NOMO-1 (cell line): ENCODE results near the gene TEP1.

ENCODE experiments used
- DNase-seq, 2 experiments: peaks; one replicate each; lab custom pipeline; 2025; ENCODE audit not compliant: unreplicated experiment in 2 of 2; lab: John Stamatoyannopoulos, UW

Gene TEP1

DNA sequence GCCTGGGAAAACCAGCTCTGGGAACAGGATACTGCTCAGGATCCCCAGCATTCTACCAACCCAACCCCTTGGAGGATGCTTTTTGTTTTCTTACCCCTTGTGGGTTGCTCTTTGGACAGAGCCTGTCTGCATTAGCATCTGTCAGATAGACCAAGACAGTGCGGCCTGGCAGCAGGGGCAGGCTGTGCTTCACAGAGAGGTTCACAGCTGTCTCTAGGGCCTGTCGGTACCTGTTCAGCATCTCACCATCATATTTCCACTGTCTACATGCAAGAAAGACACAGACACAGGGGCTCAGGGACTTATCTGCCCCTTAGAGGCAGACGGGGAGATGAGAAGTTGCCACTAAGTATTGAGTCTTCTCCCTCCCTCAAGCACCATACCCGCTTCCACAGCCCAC lies 21.8 kb downstream of the TEP1 start:
- DNase-seq: no peak

DNA sequence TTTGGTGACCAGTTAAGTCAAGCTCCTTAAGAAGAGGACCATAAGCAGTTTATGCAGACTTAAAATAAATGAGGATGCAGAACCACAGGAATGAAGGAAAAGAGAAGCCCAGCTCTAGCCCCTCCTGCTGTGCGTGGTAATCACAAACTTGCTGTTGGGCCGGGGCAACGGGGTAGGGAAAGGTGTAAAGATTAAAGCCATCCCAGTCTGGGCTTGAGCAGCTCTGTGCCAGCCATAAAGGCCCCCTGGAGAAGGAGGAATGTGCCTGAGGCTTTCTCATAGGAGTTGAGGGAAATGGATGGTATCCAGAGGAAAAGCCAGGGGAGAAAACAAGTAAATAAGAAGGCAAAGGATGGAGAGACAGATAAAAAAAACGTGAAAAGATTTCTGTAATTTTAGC lies 25.1 kb downstream of the TEP1 start:
- no peak for DNase-seq

DNA sequence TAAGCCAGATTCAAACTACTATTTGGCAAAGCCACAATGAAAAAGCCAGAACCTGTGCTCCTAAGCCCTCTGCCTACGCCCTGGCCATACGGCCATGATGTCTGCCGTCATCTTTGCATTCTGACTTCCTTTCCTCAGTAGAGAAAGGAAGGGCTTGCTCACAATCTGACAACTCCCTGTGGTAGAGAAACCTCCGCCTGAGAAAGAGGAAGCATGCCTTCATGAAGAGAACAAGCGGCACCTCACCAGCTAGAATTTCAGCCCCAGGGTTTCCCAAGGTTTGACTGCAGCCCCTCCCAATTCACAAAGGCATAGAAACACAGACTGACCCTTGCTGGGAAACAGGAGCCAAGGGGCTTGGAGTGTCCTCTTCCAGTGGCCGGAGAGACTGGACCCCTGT lies 25.7 kb downstream of the TEP1 start:
- DNase-seq: peak; percentile 38 to 85

DNA sequence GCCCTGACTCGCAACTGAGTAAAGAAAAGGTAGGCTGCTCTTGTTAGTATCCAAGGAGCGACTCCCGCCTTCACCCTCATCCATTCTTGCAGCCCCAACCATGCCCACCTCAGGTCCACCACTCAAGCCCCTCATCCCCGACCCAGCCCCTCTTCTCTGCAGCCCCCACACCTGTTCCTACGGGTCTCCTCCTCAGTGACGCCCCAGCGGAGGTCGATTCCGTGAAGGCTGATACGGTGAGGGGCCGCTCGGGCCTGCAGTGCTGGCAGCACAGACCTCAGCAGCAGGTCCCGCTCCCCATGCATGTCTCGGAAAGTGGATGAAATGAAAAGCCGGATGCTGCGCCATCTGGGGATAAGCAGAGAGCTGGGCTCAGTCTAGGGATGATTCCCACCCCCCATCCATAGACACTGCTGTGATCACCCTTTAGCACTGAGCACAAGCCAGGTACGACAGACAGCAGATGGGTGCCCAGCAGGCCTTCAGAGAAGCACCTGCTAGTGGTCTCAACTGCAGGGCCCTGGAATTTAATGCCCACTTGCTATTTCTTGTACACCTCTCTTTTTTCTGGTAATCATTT lies 26.9 kb downstream of the TEP1 start:
- DNase-seq: no peak

DNA sequence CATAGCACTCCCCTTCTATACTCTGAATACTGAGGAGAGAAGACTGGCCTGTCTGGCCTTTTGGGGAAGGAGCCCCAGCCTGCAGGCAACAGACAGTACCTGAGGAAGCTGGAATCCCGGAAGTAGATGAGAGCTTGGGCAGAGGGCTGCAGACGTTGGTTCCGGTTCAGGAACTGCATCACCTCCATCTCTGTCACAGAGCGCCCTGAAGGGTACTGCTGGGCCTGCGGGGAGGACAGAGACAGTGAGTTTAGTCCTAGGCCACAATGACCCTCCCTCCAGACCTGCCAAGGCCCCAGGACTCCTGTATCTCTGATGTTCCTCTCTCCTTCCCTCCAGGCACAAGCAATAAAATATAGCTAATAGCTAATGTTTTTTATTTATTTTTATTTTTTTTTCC lies 28.4 kb downstream of the TEP1 start:
- DNase-seq: no peak

DNA sequence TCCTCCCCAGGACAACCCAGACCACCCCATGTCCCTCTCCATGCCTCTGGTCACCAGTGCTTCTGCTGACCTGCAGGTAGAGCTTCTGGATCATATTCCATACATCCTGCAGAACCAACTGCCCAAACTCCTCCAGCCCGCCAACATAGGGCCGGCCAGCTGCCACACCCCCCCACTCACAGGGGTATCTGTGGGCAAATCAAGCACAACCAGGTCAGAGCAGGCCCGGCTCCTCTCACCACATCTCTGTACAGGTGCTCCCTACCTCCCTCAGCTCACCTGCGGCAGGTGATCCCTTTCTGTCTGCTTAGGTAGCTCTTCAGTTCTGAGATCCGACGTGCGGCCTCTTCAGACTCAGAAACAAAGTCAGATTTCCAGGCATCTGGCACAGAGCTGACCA lies 29.0 kb downstream of the TEP1 start:
- DNase-seq: no peak

DNA sequence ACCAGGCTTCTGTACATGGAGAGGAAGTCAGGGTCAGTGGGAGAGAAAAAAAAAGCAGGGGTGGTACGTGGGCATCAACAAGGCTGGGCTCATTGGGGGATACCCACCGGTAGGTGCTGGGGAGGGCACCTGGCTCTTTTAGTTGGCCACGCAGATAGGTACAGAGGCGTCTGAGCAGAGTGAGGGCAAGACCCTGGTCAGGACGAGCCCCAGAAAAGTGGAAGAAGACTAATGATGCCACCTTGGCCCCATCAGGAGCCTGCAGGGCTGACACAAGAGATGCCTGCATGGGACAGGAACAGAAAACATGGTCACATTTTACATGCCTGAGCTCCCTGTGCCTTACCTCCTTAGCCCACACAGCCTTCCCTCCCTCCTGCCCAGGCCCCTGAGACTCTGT lies 29.7 kb downstream of the TEP1 start:
- DNase-seq: no peak

DNA sequence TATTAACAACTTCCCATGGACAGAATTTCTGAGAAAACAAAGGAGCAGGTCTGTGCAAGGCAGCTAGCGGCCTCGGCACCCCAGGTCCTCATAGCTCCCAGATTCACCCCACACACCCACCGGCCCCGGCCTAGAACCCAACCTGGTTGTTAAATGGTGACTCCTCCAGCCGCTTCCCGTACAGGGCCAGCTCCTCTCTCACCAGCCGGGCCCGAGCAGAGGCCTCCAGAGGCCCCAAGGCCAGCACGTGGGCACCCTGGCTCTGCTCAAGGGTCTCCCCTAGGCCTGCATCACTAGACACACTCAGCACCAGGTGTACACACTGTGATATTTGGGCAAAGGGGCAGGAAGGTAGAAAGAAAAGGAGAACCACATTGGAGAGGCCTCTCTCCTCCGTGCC lies 30.3 kb downstream of the TEP1 start:
- DNase-seq: no peak

DNA sequence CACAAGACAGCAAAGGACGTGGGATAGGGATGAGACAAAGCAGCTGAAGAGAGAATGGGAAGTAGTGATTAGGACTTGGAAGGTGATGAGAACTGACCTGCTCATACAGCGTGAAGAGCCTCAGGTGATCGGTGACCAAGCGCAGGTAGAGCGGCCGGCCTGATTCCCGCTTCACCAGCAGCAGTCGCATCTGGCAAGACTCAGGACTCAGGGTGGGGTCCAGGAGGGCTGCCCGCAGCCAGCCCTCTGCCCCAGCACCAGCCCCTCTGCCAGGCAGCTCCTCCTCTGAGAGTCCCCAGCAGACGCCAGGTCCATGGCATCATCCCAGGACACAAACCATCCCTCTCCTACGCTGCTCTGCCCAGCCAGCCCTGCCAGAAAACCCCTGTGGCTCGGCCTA lies 30.8 kb downstream of the TEP1 start:
- DNase-seq: no peak

DNA sequence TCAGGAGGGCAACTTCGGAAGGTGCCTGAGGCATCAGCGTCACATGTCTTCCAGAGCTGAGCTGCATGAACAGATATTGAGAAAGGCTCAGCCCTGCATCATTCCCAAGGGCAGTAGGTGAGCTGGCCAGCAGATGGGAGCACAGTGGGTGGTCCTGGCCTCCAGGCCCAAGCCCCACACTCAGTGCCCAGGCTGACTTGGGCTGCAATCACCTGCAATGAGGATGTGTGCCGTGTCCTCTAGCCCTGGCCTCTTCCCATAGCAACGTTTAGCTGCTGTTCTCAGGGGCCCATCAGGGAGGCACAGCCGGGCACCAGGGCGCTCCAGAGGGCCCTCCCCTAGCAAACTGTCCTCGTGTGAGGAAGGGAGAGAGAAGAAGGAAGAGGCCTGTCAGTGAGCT lies 32.0 kb downstream of the TEP1 start:
- no peak for DNase-seq

DNA sequence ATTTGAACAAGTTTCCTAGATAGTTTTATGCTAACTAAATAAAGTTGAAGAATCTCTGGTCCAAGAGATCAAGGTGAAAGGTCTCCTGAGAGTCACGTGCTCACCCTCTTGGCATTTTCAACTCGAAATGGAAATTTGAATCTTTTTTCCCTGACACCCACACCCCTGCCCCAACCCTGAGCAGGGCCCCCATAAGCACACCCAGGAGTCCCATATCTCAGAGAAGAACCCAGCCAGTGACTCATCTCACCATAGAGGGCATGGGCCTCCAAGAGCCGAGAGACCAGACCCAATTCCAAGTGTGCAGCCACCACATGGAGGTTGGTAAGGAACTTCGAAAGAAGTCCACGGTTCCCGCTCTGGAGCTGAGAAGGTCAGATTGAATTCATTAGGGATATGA lies 32.6 kb downstream of the TEP1 start:
- DNase-seq: no peak

DNA sequence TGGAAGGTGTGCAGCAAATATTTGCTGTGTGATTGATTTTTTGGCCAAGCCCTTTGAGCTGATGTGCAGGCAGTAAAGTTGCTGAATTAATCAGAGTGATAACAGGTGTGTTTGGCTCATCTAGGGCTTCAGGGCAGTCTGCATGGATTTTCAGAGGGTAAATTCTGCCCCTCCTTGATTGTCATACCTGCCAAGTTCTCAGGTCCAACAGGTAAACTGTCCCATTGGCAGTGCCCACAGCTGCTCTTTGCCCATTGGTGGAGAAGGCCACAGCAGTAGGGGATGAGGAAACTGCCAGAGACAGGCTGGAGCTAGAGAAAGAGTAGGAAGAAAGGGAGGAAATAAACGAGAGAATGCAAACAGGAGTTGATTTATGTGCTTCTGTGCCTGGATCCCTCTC lies 33.6 kb downstream of the TEP1 start:
- no peak for DNase-seq

DNA sequence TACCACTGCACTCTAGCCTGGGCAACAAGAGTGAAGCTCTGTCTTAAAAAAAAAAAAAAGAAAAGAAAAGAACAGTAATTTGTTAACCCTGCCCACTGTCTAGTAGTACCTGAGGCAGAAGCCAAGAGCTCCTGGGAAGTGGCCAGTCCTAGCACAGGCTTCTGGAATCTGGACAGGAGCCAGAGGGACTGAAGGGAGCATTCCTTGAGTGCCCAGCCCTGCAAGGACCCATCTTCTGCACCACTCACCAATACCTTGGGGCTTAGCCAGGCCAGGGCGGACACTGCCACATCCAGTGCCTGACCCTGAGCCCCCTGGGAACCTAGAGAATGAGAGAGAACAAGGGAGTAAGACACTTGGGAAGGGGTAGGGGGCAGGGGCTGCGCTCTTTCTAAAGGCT lies 36.1 kb downstream of the TEP1 start:
- no peak for DNase-seq

DNA sequence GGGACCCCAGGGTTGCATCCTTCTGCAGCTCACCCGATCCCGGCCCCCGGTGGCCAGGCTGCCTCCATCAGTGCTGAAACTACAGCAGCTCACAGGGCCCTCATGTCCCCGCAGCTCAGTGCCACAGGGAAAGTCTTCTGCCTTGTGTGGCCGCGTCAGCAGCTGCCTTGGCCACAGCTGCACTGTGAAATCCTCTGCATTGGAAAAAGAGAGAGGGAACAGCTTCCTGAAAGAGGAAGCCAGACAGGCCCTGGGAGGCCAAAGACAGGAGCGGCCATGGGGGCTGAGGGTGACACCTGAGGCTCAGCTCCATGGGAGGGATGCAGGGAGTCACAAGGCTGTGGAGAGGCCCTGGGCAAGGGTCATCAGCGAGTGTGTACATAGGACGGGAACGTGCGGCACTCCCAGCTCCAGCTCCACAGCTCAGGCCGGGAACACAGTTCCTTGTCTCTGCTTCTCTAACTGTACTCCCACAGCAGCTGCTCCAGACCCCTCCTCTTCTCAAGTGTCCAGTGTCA lies 37.2 kb downstream of the TEP1 start:
- DNase-seq: no peak

DNA sequence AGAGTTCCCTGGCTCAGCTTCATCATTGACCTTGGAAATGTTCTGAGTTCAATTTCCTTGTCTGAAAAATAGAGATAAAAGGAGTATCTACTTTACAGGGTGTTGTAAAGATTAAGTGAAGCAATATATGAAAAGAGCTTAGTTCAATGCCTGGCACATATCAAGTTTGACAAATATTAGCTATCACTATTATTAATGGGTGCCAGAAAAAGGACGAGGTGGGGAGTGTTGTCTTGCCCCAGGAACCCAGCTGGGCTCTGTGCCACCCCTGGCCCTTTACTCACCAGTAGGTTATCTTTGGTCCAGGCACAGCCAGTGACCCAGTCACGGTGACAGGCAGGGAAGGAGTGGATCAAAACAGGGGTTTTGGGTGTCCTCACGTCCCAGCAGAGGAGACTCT lies 37.8 kb downstream of the TEP1 start:
- no peak for DNase-seq

DNA sequence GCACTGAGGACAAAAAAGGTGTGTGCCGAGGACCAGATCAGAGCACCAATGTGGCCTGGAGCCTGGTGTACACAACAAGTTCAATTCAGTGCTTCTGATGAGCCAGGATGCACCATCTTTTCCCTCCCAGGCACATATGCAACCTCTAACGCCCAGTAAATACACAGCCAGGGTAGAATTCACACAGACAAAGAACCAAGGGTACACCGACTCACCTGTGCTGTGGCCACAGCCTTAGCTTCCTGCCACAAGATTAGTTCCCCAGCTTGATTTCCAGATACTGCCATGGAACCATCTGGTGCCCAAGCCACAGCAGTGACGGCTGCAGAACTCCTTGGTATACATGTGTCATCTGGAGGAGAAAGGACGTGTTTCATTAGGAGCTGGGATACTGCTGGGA lies 40.5 kb downstream of the TEP1 start:
- no peak for DNase-seq

DNA sequence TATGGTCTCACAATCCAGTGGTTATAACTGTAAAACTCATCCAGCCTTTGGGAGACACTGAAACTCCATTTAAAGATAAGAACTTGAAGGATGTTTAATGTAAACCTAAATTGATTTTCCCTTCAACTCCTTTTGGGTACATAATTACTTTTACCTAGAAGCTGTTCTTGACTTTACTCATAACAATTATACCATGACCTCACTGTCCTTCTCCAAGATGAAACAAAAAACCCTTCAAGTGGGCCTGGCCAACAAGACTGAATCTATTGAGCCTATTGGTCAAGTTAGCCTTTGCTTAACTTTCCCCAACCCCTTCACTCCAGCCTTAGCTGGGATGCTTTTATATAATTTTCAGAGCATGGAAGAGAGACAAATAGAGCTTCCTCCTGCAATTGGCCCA lies 47.4 kb downstream of the TEP1 start:
- no peak for DNase-seq

DNA sequence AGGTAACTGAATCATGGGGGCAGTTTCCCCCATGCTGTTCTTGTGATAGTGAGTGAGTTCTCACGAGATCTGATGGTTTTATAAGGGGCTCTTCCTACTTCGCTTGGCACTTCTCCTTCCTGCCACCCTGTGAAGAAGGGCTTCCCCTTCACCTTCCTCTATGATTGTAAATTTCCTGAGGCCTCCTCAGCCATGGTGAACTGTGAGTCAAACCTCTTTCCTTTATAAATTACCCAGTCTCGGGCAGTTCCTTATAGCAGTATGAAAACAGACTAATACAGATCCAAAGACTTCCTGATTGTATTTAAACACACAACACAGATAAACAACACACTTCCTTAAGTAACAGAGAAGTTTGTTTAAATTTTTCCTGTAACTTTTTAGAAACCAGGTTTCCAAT lies 54.8 kb downstream of the TEP1 start:
- peak in 1 of 2 experiments; percentile 3 for DNase-seq

DNA sequence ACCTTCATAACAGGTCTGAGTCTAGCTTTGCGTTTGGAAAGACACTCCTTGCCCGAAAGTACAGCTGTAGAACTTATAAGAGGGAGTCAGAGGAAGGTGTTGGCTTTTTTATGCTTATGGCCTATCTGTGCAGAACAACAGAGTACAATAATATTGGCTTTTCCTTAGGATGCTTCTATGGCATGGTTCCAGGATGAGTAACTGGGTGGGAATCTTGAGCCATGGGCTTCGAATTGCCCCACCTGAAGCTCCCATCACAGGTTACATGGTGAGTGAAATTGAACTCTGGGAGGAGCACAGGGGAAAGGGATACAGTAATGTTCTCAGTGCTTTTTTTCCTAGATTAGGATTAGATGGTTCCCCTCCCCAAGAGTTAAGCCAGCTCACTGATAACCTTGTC lies 56.9 kb downstream of the TEP1 start:
- DNase-seq: no peak

DNA sequence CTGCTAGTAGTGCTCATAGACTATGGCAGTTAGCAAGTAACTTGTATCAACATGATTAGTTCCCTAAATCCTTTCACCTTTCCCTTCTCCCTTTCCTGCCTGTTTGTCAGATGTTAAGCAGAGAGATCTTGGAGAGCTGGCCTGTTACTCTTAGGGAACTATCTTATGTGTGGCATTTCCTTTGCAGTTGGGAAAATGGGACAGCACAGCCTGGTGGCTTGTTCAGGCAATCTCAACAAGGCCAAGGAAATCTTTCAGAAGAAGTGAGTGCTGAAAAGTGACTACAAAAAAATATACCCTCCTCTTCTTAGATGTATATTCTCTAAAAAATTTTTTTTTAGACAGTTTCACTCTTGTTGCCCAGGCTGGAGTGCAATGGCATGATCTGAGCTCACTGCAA lies 62.4 kb downstream of the TEP1 start:
- DNase-seq: no peak

DNA sequence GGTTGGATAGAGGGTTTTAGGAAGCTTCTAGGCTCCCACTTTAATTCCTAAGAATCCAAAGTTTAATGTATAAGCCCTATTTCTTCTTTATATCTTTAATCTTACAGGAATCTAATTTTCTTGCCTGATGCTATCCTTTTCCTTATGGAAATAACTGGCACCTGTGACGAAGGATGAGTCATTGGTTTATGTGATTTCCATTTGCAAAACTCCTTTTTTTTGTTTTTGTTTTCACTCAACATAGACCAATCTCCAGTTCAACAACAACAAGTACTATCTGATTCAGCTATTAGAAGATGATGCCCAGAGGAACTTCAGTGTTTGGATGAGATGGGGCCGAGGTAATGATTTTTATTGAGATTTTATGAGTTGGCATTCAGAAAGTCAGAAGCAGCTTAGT lies 63.0 kb downstream of the TEP1 start:
- no peak for DNase-seq

DNA sequence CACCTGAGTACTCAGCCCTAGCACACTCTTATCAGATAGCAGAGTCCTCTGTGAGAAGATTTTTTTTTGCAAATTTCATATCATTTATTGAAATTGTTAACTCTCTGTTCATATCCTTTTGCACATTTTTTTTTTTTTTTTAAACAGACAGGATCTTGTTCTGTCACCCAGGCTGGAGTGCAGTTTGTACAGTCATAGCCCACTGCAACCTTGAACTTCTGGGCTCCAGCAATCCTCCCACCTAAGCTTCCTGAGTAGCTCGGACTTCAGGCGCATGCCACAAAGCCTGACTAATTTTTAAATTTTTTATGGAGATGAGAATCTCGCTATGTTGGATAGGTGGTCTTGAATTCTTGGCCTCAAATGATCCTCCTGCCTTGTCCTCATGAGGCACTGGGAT lies 65.6 kb downstream of the TEP1 start:
- DNase-seq: no peak

DNA sequence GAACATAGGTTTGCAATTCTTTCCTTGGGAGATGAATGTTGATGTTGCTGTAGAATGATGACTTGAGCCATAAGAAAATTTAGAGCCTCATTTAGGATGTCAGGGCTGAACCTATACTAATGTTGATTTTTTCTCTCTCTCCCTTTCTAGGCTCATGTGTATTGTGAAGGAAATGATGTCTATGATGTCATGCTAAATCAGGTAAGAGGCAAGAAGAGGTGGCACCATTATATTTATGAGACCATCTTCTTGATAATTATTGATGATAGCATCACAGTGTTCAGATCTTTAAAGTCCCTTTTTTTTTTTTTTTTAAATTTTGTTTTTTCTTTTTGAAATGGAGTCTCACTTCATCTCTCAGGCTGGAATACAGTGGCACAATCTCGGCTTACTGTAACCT lies 66.6 kb downstream of the TEP1 start:
- DNase-seq: no peak
